ENCODE measurements around the gene LY86.

GRCh38 chr6:6557886-6558285, 30.6 kb upstream of the LY86 start:
- TF ChIP-seq GABPA (IDR thresholded peaks at IDR 0.05; ENCODE audit: low read depth): no peak
- TF ChIP-seq ATF2 (IDR thresholded peaks at IDR 0.05; ENCODE audit: low read length): no peak
- no peak for TF ChIP-seq SMAD5 (IDR thresholded peaks at IDR 0.05; ENCODE audit: low read depth)
- no peak for TF ChIP-seq CUX1 (IDR thresholded peaks at IDR 0.05; ENCODE audit: insufficient replicate concordance, low read depth, low read length)
- no peak for TF ChIP-seq RCOR1 (conservative IDR thresholded peaks at IDR 0.05; ENCODE audit: low read depth, low read length)
- no peak for TF ChIP-seq IKZF1 (conservative IDR thresholded peaks at IDR 0.05)

Data from GM12878 (cell line).